Nephron (organoid): ENCODE measurements around the gene MS4A2.
"Not testable (repeated sequence)": the region's sequence is repeated elsewhere in the genome, so short reads cannot be mapped to it uniquely, and the experiment has no call there.

Experiments used
- H3K27ac Mint-ChIP-seq, 3 experiments: 2 replicates each; pipeline ENCODE4 v1.8.0; 2020; ENCODE audit warnings: mixed read lengths in 3 of 3, mild to moderate bottlenecking in 2 of 3, moderate library complexity in 1 of 3
- H3K27me3 Mint-ChIP-seq: 2 replicates; pipeline ENCODE4 v1.8.0; 2021; ENCODE audit warnings: low read depth, mild to moderate bottlenecking, moderate library complexity, mixed read lengths
- H3K36me3 Mint-ChIP-seq: 2 replicates; pipeline ENCODE4 v1.8.0; 2020; ENCODE audit warnings: low read depth, mixed read lengths
- H3K4me1 Mint-ChIP-seq: 2 replicates; pipeline ENCODE4 v1.8.0; 2020; ENCODE audit warnings: mixed read lengths
- H3K4me3 Mint-ChIP-seq, 3 experiments: 2 replicates each; pipeline ENCODE4 v1.8.0; 2020; ENCODE audit warnings: mild to moderate bottlenecking in 3 of 3, mixed read lengths in 3 of 3, moderate library complexity in 2 of 3
- H3K9me3 Mint-ChIP-seq: 2 replicates; pipeline ENCODE4 v1.8.0; 2020; ENCODE audit warnings: mixed read lengths
- TF ChIP-seq, protein P1 (sequence below), 3 experiments: fragments of 200-600 bp; sonication (generic); IDR thresholded peaks; one replicate each; pipeline ENCODE4 v1.5.0; 2021; ENCODE audit warnings: antibody characterized with exemption in 3 of 3; ENCODE audit not compliant: unreplicated experiment in 3 of 3

Gene MS4A2

GRCh38 chr11:60064111-60064510 lies 24.4 kb upstream of the MS4A2 start:
- no peak overlapping the region for H3K27ac Mint-ChIP-seq
- TF ChIP-seq, protein P1, sequence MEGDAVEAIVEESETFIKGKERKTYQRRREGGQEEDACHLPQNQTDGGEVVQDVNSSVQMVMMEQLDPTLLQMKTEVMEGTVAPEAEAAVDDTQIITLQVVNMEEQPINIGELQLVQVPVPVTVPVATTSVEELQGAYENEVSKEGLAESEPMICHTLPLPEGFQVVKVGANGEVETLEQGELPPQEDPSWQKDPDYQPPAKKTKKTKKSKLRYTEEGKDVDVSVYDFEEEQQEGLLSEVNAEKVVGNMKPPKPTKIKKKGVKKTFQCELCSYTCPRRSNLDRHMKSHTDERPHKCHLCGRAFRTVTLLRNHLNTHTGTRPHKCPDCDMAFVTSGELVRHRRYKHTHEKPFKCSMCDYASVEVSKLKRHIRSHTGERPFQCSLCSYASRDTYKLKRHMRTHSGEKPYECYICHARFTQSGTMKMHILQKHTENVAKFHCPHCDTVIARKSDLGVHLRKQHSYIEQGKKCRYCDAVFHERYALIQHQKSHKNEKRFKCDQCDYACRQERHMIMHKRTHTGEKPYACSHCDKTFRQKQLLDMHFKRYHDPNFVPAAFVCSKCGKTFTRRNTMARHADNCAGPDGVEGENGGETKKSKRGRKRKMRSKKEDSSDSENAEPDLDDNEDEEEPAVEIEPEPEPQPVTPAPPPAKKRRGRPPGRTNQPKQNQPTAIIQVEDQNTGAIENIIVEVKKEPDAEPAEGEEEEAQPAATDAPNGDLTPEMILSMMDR (IDR thresholded peaks at IDR 0.05; ENCODE audit: unreplicated experiment in 3 of 3), result no peak
- H3K36me3 Mint-ChIP-seq, result no peaks in the 10 kb centered on the region
- no peak overlapping the region for H3K4me3 Mint-ChIP-seq
- no peaks in the 10 kb centered on the region for H3K27me3 Mint-ChIP-seq
- H3K9me3 Mint-ChIP-seq, result no peaks in the 10 kb centered on the region
- H3K4me1 Mint-ChIP-seq, result no peaks in the 10 kb centered on the region

GRCh38 chr11:60065801-60066200 lies 22.7 kb upstream of the MS4A2 start:
- Mint-ChIP-seq H3K9me3 (no peaks in the 10 kb centered on the region), H3K36me3 (no peaks in the 10 kb centered on the region), H3K4me3 (no peak overlapping the region), H3K27ac (no peak overlapping the region), H3K27me3 (no peaks in the 10 kb centered on the region), H3K4me1 (no peaks in the 10 kb centered on the region)
- TF ChIP-seq, protein P1 (IDR thresholded peaks at IDR 0.05; ENCODE audit: unreplicated experiment in 3 of 3), result no peak

DNA sequence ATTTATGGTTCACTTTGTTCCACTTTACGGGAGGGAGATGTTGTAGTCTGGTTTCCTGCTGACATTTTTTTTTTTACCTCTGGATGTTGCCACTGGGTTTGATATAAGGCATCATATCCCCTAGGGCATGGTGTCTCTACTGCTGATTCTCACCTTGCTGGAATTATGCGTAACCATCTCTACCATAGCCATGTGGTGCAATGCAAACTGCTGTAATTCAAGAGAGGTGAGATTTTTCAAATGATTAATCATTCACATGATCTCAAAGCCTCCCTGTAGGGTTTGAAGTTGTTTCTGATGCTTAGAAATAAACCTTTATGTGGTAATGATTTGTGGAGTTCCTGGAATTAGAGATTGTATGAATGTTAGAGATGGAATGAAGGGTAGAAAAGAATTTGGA lies 19.0 kb upstream of the MS4A2 start:
- Mint-ChIP-seq H3K4me1 (no peaks in the 10 kb centered on the region), H3K9me3 (no peaks in the 10 kb centered on the region), H3K36me3 (no peaks in the 10 kb centered on the region), H3K27me3 (no peaks in the 10 kb centered on the region), H3K4me3 (no peak overlapping the region), H3K27ac (no peak overlapping the region)
- TF ChIP-seq, protein P1 (IDR thresholded peaks at IDR 0.05; ENCODE audit: unreplicated experiment in 3 of 3), result no peak

DNA sequence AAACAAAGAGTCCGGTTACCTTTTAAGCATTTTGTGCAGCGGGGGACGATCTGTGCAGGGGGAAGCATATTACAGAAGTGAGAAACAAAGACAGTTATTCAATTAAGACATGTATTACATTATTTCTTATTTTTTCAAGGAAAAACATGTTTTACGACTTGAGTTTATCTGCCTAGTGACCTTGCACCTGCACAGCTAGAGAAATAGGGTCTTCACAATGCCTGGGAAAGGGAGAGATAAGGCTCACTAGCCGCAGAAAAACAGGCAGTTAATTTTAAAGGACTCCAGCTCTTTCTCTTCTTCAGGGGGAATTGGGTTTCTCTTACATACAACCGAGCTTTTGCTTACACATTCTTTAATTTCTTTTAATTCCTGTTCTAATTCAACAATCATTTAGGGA lies 16.8 kb upstream of the MS4A2 start:
- H3K27ac Mint-ChIP-seq, H3K9me3 Mint-ChIP-seq, H3K4me3 Mint-ChIP-seq, H3K36me3 Mint-ChIP-seq, H3K4me1 Mint-ChIP-seq, H3K27me3 Mint-ChIP-seq: not testable (repeated sequence)

GRCh38 chr11:60077216-60077817 lies 11.1 kb upstream of the MS4A2 start:
- Mint-ChIP-seq H3K4me1 (no peaks in the 10 kb centered on the region), H3K4me3 (no peak overlapping the region), H3K27me3 (no peaks in the 10 kb centered on the region), H3K36me3 (no peaks in the 10 kb centered on the region), H3K27ac (no peak overlapping the region), H3K9me3 (peaks cover 6% of the 10 kb centered on the region)
- TF ChIP-seq, protein P1 (IDR thresholded peaks at IDR 0.05; ENCODE audit: unreplicated experiment in 3 of 3), result no peak

DNA sequence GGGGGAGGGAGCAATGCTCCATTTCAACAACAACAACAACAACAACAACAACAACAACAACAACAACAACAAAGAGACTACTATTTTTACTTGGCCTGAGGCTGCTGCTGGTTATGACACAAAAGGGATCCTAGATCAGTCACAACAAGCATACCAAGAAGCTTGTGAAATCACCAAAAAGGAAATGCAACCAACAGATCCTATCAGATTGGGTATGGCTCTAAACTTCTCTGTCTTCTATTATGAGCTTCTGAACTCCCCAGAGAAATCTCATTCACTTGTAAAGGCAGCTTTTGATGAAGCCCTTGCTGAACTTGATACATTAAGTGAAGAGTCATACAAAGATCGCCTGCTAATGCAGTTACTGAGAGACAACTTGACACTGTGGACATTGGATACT lies 10.5 kb upstream of the MS4A2 start:
- no peak overlapping the region for H3K4me3 Mint-ChIP-seq
- H3K27me3 Mint-ChIP-seq, result no peaks in the 10 kb centered on the region
- TF ChIP-seq, protein P1 (IDR thresholded peaks at IDR 0.05; ENCODE audit: unreplicated experiment in 3 of 3), result no peak
- H3K27ac Mint-ChIP-seq, result no peak overlapping the region
- H3K36me3 Mint-ChIP-seq, result no peaks in the 10 kb centered on the region
- peaks cover 6% of the 10 kb centered on the region for H3K9me3 Mint-ChIP-seq
- no peaks in the 10 kb centered on the region for H3K4me1 Mint-ChIP-seq
